Vagina (tissue), 2 donors: Measurements from ENCODE around the gene RARA.
"Not testable (repeated sequence)": the region's sequence is repeated elsewhere in the genome, so short reads cannot be mapped to it uniquely, and the experiment has no call there.

Experiments
- CTCF ChIP-seq, 3 experiments: fragments of 450-650 bp in 2 of 3; fragments of 200-600 bp in 1 of 3; sonication (generic) in 1 of 3; IDR thresholded peaks; one replicate each; pipeline ENCODE4 v1.5.1; 2017 to 2019; ENCODE audit warnings: antibody characterized with exemption in 3 of 3, mild to moderate bottlenecking in 2 of 3, moderate library complexity in 2 of 3
- POLR2A ChIP-seq, 2 donors: fragments of 450-650 bp; IDR thresholded peaks; one replicate each; pipeline ENCODE4 v1.6.1; 2017; ENCODE audit warnings: antibody characterized with exemption in 2 of 2, mild to moderate bottlenecking in 2 of 2, moderate library complexity in 2 of 2
- POLR2AphosphoS5 ChIP-seq, 2 donors: sonication (generic); formaldehyde crosslinking; IDR thresholded peaks; one replicate each; pipeline ENCODE4 v1.9.0; 2017; ENCODE audit warnings: antibody characterized with exemption in 2 of 2, mild to moderate bottlenecking in 2 of 2, low read depth in 1 of 2; ENCODE audit not compliant: insufficient read depth in 1 of 2

GRCh38 chr17:40372644-40373043 lies 63.7 kb downstream of the RARA start:
- not testable (repeated sequence) for TF ChIP-seq POLR2AphosphoS5 (IDR thresholded peaks at IDR 0.05; ENCODE audit: insufficient read depth in 1 of 2, low read depth in 1 of 2); CTCF (IDR thresholded peaks at IDR 0.05); POLR2A (IDR thresholded peaks at IDR 0.05)
